ENCODE results near the gene OR2S2. TPM values are rescaled to one million over a fixed set of nuclear protein-coding genes. Genes with fewer than 3 reads are reported as not detected.

The OR2S2 gene
- total RNA-seq, 1 donor from 2014 or later: not detected

- no peak for ATAC-seq (ENCODE audit: low read depth)
- peaks cover 27% of the 10 kb centered on the region for H3K27me3 Mint-ChIP-seq
- H3K4me3 Mint-ChIP-seq: no peak overlapping the region
- no peaks in the 10 kb centered on the region for H3K9me3 Mint-ChIP-seq
- peaks cover 3% of the 10 kb centered on the region for H3K4me1 Mint-ChIP-seq
- DNase-seq: no peak
- ChIA-PET POLR2A (no interaction called here), CTCF (interaction anchor here (1.2 kb wide), 1 partner anchor 115 kb away, joined by 4 read pairs; no protein-coding TSS in a partner anchor)
- no peak for TF ChIP-seq CTCF (IDR thresholded peaks at IDR 0.05)
- H3K27ac Mint-ChIP-seq: no peak overlapping the region
- intact Hi-C loops (cut with micrococcal nuclease): no loop called here
- no peaks in the 10 kb centered on the region for H3K36me3 Mint-ChIP-seq (ENCODE audit: low read depth)
Observed at GRCh38 chr9:35907711-35908503, 50.0 kb downstream of the OR2S2 start.

Other genes starting within 250 kb of the OR2S2 start
- 327 and 362 TPM in 2 replicates for gene TLN1, start 226.0 kb downstream of the OR2S2 start, total RNA-seq
- gene CREB3, start 225.5 kb downstream of the OR2S2 start, total RNA-seq: 13.8 and 16.9 TPM in 2 replicates
- gene GBA2, start 208.9 kb downstream of the OR2S2 start, total RNA-seq: 93.4 and 104 TPM in 2 replicates
- 23.8 and 25.4 TPM in 2 replicates for gene RGP1, start 208.9 kb downstream of the OR2S2 start, total RNA-seq
- gene MSMP, start 203.9 kb downstream of the OR2S2 start, total RNA-seq: 0.78 and 1.2 TPM in 2 replicates
- gene NPR2, start 166.6 kb downstream of the OR2S2 start, total RNA-seq: 4.4 and 4.6 TPM in 2 replicates
- gene SPAG8, start 145.9 kb downstream of the OR2S2 start, total RNA-seq: 1.8 and 4.0 TPM in 2 replicates
- gene HINT2, start 143.1 kb downstream of the OR2S2 start, total RNA-seq: 27.9 and 34.0 TPM in 2 replicates
- gene FAM221B, start 129.4 kb downstream of the OR2S2 start, total RNA-seq: not detected in 2 replicates
- 5.0 and 8.0 TPM in 2 replicates for gene TMEM8B, start 128.9 kb downstream of the OR2S2 start, total RNA-seq
- gene OR13J1, start 87.8 kb downstream of the OR2S2 start, total RNA-seq: not detected in 2 replicates
- not detected in 2 replicates for gene HRCT1, start 52.0 kb downstream of the OR2S2 start, total RNA-seq
- not detected in 2 replicates for gene SPAAR, start 48.7 kb downstream of the OR2S2 start, total RNA-seq
- 4.2 and 5.0 TPM in 2 replicates for gene RECK, start 78.8 kb upstream of the OR2S2 start, total RNA-seq
- 13.6 and 14.3 TPM in 2 replicates for gene GLIPR2, start 178.6 kb upstream of the OR2S2 start, total RNA-seq
- not detected in 2 replicates for gene CCIN, start 211.2 kb upstream of the OR2S2 start, total RNA-seq
- 104 and 115 TPM in 2 replicates for gene CLTA, start 232.8 kb upstream of the OR2S2 start, total RNA-seq